Suprapubic skin (tissue), 4 donors: Measurements from ENCODE around the gene MZB1. TPM values are rescaled to one million over a fixed set of nuclear protein-coding genes. Genes with fewer than 3 reads are reported as not detected.

Experiments
- DNase-seq, 2 donors: peaks; one replicate each; pipeline ENCODE4 v3.0.0-alpha.2; 2019; ENCODE audit warnings: low spot score in 2 of 2
- H3K27ac ChIP-seq: fragments of 200-600 bp; sonication (generic); one replicate; pipeline ENCODE4 v1.5.1; 2019
- H3K27me3 ChIP-seq: fragments of 200-600 bp; sonication (generic); one replicate; pipeline ENCODE4 v1.5.1; 2019
- H3K36me3 ChIP-seq: fragments of 200-600 bp; sonication (generic); one replicate; pipeline ENCODE4 v1.5.1; 2019
- H3K4me1 ChIP-seq: fragments of 200-600 bp; sonication (generic); one replicate; pipeline ENCODE4 v1.5.1; 2019
- H3K4me3 ChIP-seq: fragments of 200-600 bp; sonication (generic); one replicate; pipeline ENCODE4 v1.5.1; 2019; ENCODE audit warnings: mild to moderate bottlenecking
- H3K9me3 ChIP-seq: fragments of 200-600 bp; sonication (generic); one replicate; pipeline ENCODE4 v1.5.1; 2019
- CTCF ChIP-seq, 2 donors: fragments of 200-600 bp in 1 of 2; fragments of 450-650 bp in 1 of 2; sonication (generic) in 1 of 2; IDR thresholded peaks; one replicate each; pipeline ENCODE4 v1.5.1; 2016 to 2019; ENCODE audit warnings: antibody characterized with exemption in 2 of 2, mild to moderate bottlenecking in 1 of 2, moderate library complexity in 1 of 2
- EP300 ChIP-seq: sonication (generic); formaldehyde crosslinking; IDR thresholded peaks from one replicate; pipeline ENCODE4 v1.6.1; 2017; ENCODE audit warnings: antibody characterized with exemption
- POLR2A ChIP-seq, 2 donors: fragments of 450-650 bp; IDR thresholded peaks; one replicate each; pipeline ENCODE4 v1.6.1; 2017; ENCODE audit warnings: antibody characterized with exemption in 2 of 2, mild to moderate bottlenecking in 2 of 2, moderate library complexity in 2 of 2
- POLR2AphosphoS5 ChIP-seq, 3 donors: sonication (generic); formaldehyde crosslinking; IDR thresholded peaks; one replicate each; pipeline ENCODE4 v1.6.1; 2017; ENCODE audit warnings: antibody characterized with exemption in 3 of 3
- WGBS: methylation state at CpG from one replicate; pipeline ENCODE4 v1.1.5; 2018; 5-methylcytosine and 5-hydroxymethylcytosine counted together
- total RNA-seq, 4 donors: library from RNA; depleted of rRNA; stranded (reverse); fragments of >200 nt; gene quantifications; one replicate each; pipeline ENCODE4 v1.1.0, GENCODE V29; 2016

Gene MZB1
- total RNA-seq, 4 donors from 2014 or later: not detected

GRCh38 chr5:139382807-139383206, 6.9 kb downstream of the MZB1 start:
- H3K9me3 ChIP-seq: no peaks in the 10 kb centered on the region
- TF ChIP-seq POLR2A (IDR thresholded peaks at IDR 0.05) (no peak), POLR2AphosphoS5 (IDR thresholded peaks at IDR 0.05) (no peak), EP300 (no peak), CTCF (IDR thresholded peaks at IDR 0.05) (no peak)
- no peak overlapping the region for H3K27ac ChIP-seq
- H3K4me1 ChIP-seq: peaks cover 44% of the 10 kb centered on the region
- no peak overlapping the region for H3K4me3 ChIP-seq
- no peaks in the 10 kb centered on the region for H3K36me3 ChIP-seq
- H3K27me3 ChIP-seq: no peaks in the 10 kb centered on the region
- 57% methylated on average over 1 of the region's 3 CpGs for WGBS
- DNase-seq: peak in 1 of 2 donors; percentile 44

GRCh38 chr5:139381837-139382761, 7.6 kb downstream of the MZB1 start:
- Histone ChIP-seq H3K4me1 (peaks cover 44% of the 10 kb centered on the region), H3K27me3 (no peaks in the 10 kb centered on the region), H3K4me3 (no peak overlapping the region), H3K9me3 (no peaks in the 10 kb centered on the region), H3K36me3 (no peaks in the 10 kb centered on the region), H3K27ac (no peak overlapping the region)
- peak; percentile 55 to 75 for DNase-seq
- no peak for TF ChIP-seq POLR2A (IDR thresholded peaks at IDR 0.05)
- TF ChIP-seq POLR2AphosphoS5 (IDR thresholded peaks at IDR 0.05): no peak
- no peak for TF ChIP-seq EP300
- no peak for TF ChIP-seq CTCF (IDR thresholded peaks at IDR 0.05)
- 87% methylated on average over 27 of the region's 28 CpGs for WGBS

GRCh38 chr5:139379626-139380449, 9.9 kb downstream of the MZB1 start:
- H3K27me3 ChIP-seq: no peaks in the 10 kb centered on the region
- DNase-seq: peak; percentile 52 to 75
- no peak overlapping the region for H3K27ac ChIP-seq
- H3K4me1 ChIP-seq: peaks cover 33% of the 10 kb centered on the region
- TF ChIP-seq POLR2A (IDR thresholded peaks at IDR 0.05): no peak
- TF ChIP-seq EP300: no peak
- TF ChIP-seq POLR2AphosphoS5 (IDR thresholded peaks at IDR 0.05): no peak
- no peak for TF ChIP-seq CTCF (IDR thresholded peaks at IDR 0.05)
- peaks cover 4% of the 10 kb centered on the region for H3K36me3 ChIP-seq
- no peak overlapping the region for H3K4me3 ChIP-seq
- WGBS: 91% methylated on average over 12 of the region's 15 CpGs
- no peaks in the 10 kb centered on the region for H3K9me3 ChIP-seq

GRCh38 chr5:139378941-139379361, 10.8 kb downstream of the MZB1 start:
- H3K9me3 ChIP-seq: no peaks in the 10 kb centered on the region
- H3K27me3 ChIP-seq: no peaks in the 10 kb centered on the region
- H3K36me3 ChIP-seq: peaks cover 8% of the 10 kb centered on the region
- WGBS: 74% methylated on average over 10 of the region's 13 CpGs
- peak; percentile 56 to 77 for DNase-seq
- H3K27ac ChIP-seq: no peak overlapping the region
- no peak for TF ChIP-seq EP300
- no peak for TF ChIP-seq CTCF (IDR thresholded peaks at IDR 0.05)
- TF ChIP-seq POLR2A (IDR thresholded peaks at IDR 0.05): no peak
- TF ChIP-seq POLR2AphosphoS5 (IDR thresholded peaks at IDR 0.05): no peak
- no peak overlapping the region for H3K4me3 ChIP-seq
- H3K4me1 ChIP-seq: peaks cover 28% of the 10 kb centered on the region
